Activated T-cell treated with anti-CD3 and anti-CD28 coated beads, Interleukin-2, amount 50 U/mL, for 72 hours (primary cell): ENCODE data around the gene DTX3. TPM values are rescaled to one million over a fixed set of nuclear protein-coding genes. Genes with fewer than 3 reads are reported as not detected.
"Not testable (repeated sequence)": the region's sequence is repeated elsewhere in the genome, so short reads cannot be mapped to it uniquely, and the experiment has no call there.

Source experiments
- ATAC-seq, 2 donors: fragments of 150-1000 bp; cut with Tn5 transposase; replicated peaks in 1 of 2; 2 replicates each; pipeline ENCODE4 v1.10.0; 2021; ENCODE audit warnings: moderate library complexity in 2 of 2, mild to moderate bottlenecking in 1 of 2
- DNase-seq, 2 donors: peaks; one replicate each; pipeline ENCODE4 v3.0.0; 2021 to 2022; ENCODE audit warnings: mixed read lengths in 1 of 2
- H3K27ac Mint-ChIP-seq: one replicate; pipeline ENCODE4 v1.8.0; 2022; ENCODE audit warnings: mild to moderate bottlenecking, moderate library complexity, mixed read lengths
- H3K27me3 Mint-ChIP-seq: one replicate; pipeline ENCODE4 v1.8.0; 2022; ENCODE audit warnings: low read depth, mixed read lengths
- H3K36me3 Mint-ChIP-seq, 2 donors: one replicate each; pipeline ENCODE4 v1.8.0; 2022; ENCODE audit warnings: mixed read lengths in 2 of 2, mild to moderate bottlenecking in 1 of 2; ENCODE audit not compliant: insufficient read depth in 2 of 2
- H3K4me1 Mint-ChIP-seq: one replicate; pipeline ENCODE4 v1.8.0; 2022; ENCODE audit warnings: low read depth, mixed read lengths
- H3K4me3 Mint-ChIP-seq, 2 donors: one replicate each; pipeline ENCODE4 v1.8.0; 2022; ENCODE audit warnings: mild to moderate bottlenecking in 2 of 2, mixed read lengths in 2 of 2, moderate library complexity in 2 of 2
- H3K9me3 Mint-ChIP-seq, 2 donors: one replicate each; pipeline ENCODE4 v1.8.0; 2022; ENCODE audit warnings: mixed read lengths in 2 of 2
- total RNA-seq, 2 donors: library from RNA; stranded (reverse); gene quantifications; one replicate each; pipeline ENCODE4 v1.2.3, GENCODE V29; 2022

DTX3 gene
- total RNA-seq, 2 donors from 2014 or later: 44.3 to 52.7 TPM

DNA sequence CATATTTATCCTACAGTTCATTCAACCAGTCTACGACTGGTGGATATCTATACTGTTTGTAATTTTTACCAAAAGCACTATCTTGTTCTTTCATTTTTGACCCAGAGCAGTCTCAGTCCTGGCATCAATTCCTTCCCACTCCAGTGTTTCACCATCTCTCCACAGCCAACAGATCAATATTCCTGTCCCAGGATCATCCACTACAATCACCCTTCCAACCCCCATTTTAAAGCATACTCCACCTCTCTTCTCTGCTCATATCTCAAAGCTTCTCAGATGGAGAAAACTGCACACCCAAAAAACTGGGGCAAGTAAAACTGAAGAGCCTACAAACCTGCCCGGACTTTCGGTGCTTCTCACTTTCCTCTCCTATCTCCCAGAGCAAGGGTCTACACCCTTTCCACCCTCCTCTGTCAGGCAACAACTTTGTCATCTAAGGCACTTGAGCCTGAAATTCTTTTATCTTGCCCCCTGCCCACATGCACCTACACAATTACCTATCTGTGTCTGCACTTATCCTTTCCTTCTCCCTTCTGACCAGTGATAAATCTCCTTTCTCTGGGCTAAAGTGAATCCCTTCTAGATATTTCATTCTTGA lies 17.7 kb upstream of the DTX3 start:
- DNase-seq: no peak
- Mint-ChIP-seq H3K27ac (no peak overlapping the region), H3K9me3 (no peaks in the 10 kb centered on the region), H3K4me1 (peaks cover 19% of the 10 kb centered on the region), H3K4me3 (no peak overlapping the region), H3K36me3 (no peaks in the 10 kb centered on the region), H3K27me3 (no peaks in the 10 kb centered on the region)
- ATAC-seq: no peak

DNA sequence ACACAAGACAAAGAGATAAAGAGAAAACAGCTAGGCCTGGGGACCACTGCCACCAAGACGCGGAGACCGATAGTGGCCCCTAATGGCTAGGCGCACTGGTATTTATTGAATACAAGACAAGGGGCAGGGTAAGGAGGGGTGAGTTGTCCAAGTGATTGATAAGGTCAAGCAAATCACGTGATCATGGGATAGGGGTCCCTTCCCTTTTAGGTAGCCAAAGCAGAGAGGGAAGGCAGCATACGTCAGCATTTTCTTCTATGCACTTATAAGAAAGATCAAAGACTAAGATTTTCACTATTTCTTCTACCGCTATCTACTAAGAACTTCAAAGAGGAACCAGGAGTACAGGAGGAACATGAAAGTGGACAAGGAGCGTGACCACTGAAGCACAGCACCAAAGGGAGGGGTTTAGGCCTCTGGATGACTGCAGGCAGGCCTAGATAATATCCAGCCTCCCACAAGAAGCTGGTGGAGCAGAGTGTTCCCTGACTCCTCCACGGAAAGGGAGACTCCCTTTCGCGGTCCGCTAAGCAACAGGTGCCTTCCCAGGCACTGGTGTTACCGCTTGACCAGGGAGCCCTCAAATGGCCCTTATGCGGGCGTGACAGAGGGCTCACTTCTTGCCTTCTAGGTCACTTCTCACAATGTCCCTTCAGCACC lies 15.5 kb upstream of the DTX3 start:
- not testable (repeated sequence) for H3K9me3 Mint-ChIP-seq, DNase-seq, H3K27me3 Mint-ChIP-seq, H3K4me3 Mint-ChIP-seq, ATAC-seq, H3K36me3 Mint-ChIP-seq, H3K27ac Mint-ChIP-seq
- peaks cover 21% of the 10 kb centered on the region for H3K4me1 Mint-ChIP-seq

DNA sequence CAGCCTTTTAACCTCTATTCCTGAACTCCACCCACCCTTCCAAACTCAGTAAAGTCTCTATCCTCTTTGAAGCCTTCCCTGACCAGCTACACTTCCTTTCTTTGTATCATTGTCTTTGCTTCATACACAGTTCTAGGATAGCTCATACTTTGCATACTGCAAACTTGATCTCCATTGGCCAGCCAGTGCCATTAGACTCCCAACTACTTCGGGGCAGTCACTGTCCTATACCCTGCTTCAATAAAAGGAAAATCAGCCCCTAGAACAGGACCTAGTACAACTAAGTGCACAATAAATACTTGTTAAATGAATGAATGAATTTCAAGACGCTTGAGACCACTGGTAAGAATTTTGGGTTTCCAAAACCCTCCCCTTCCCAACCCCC lies 14.2 kb upstream of the DTX3 start:
- Mint-ChIP-seq H3K27me3 (no peaks in the 10 kb centered on the region), H3K4me3 (peak overlapping the region; percentile 79 to 93), H3K27ac (peak overlapping the region; percentile 8), H3K36me3 (no peaks in the 10 kb centered on the region), H3K9me3 (no peaks in the 10 kb centered on the region), H3K4me1 (peaks cover 21% of the 10 kb centered on the region)
- DNase-seq (no peak), ATAC-seq (no peak)

DNA sequence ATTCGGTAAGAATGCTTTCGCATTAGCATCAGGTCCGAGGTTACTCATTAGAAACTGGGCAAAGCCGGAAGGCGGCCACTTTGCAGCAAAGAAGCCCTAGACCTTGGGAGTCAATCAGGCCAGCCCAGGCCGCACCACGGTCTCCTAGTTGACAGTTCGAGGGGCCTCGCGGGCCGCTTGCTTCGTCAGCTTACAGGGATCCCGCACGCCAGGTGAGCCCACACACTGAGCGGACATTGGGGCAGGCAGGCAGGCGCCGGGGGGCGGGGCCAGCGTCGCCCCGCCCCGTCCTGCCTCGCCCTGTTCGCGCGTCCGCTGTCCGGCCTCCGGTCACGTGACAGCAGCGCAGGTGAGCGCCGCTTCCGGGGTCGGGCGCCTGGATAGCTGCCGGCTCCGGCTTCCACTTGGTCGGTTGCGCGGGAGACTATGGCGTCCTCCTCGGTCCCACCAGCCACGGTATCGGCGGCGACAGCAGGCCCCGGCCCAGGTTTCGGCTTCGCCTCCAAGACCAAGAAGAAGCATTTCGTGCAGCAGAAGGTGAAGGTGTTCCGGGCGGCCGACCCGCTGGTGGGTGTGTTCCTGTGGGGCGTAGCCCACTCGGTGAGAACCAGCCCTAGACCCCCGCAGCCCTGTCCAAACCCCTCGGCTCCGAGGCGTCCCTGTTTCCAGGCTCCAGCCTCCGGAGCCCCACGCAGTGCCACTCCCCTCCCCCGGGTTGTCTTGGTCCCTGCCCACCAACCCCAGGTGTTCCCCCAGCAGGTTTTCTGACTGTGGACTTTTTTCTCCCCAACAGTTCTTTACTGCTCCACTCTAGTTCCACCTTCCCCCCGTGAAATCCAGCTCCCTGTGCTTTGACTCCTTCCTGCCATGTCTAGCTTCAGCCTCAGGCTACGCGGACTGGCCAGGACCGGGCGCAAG lies 13.5 kb upstream of the DTX3 start, which contains the start of gene PIP4K2C:
Gene PIP4K2C (plus strand): TSS at position 329 of the 918 bp plus-strand sequence. CDS start 98 bp downstream, at position 427.
- Mint-ChIP-seq H3K27me3 (no peaks in the 10 kb centered on the region), H3K4me1 (peaks cover 21% of the 10 kb centered on the region), H3K9me3 (no peaks in the 10 kb centered on the region), H3K36me3 (peaks cover 2 to 3% of the 10 kb centered on the region in 2 donors), H3K4me3 (peak within 1 kb of the TSS; percentile 79 to 93), H3K27ac (peak within 1 kb of the TSS; percentile 8)
- DNase-seq (peak; percentile 86 to 88), ATAC-seq (peak; percentile 98 to 99)

DNA sequence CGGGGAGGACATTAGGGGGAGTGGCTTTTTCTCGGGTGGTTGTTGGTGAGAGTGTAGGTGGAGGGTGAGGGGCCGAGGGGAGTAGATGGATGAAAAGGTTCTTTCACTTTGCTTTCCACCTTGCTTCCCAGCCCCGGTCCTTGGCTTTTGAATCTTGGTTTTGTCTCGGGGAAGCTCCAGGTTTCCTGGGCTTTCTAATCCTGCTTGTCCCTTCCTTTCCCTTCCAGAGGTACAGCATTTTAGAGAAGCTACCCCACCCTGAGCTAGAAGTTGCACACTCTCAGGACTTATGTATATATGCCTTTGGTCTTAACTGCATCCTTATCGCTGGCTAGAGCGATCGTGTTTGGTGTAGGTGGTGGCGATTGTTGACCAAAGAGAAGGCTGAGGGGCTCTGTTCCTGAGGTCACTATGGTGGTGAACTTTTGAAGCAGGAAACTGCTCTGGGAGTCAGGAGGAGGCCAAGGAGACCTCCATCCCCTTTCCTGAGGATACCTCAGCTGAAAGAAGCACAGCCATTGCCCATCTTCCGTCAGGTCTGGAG lies 12.8 kb upstream of the DTX3 start:
- H3K4me1 Mint-ChIP-seq: peaks cover 21% of the 10 kb centered on the region
- H3K36me3 Mint-ChIP-seq: peaks cover 2 to 3% of the 10 kb centered on the region in 2 donors
- no peak for DNase-seq
- no peak for ATAC-seq
- no peaks in the 10 kb centered on the region for H3K27me3 Mint-ChIP-seq
- H3K27ac Mint-ChIP-seq: peak overlapping the region; percentile 59
- H3K9me3 Mint-ChIP-seq: no peaks in the 10 kb centered on the region
- H3K4me3 Mint-ChIP-seq: peak overlapping the region; percentile 79 to 93

DNA sequence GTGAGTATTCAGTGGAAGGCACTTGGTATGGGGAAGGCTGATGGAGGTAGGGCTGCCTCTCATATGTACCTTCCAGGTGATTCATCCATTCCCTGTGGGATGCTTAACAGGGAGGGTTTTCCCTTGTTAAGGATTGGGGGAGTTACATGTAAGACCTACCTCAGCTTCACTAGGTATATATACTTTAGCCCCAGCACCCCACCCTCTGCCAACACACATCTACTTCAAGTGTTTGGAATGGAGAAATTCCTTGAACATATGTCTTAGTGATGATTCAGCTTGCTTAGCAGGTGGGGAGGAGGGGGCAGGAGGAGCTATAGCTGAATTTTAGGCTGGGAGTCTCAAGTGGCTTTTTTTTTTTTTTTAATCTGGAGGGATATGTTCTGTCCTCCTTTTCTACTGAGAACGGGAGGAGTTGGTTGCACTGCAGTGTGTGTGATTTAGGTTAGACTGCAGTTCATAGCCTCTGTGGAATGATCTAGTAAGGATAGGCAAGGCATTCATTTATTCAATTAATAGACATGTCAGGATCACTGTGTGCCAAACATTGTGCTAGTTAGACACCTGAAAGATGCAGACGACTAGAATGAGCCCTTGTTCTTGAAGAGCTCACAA lies 12.0 kb upstream of the DTX3 start:
- H3K4me3 Mint-ChIP-seq: peak overlapping the region; percentile 79 to 93

DNA sequence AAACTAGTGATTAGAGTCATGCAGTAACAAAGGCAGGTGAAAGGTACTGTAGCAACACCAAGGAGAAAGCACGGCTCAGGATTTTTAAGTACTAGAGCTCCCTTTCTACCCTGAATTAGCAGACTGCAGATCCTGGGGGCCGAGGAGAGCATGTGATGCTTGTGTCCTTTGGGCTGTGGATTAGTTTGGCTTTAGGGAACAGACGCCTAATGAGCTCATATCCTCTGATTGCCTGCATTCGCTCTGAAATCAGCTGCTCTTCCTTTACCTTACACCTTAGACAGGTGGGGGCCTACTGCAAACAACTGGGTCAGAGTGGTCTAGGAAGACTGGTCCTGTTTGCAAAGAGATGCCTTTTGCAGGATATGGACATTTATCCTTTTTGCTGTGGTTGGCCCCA lies 11.4 kb upstream of the DTX3 start:
- H3K27me3 Mint-ChIP-seq: no peaks in the 10 kb centered on the region
- no peak for ATAC-seq
- DNase-seq: no peak
- peaks cover 21% of the 10 kb centered on the region for H3K4me1 Mint-ChIP-seq
- H3K9me3 Mint-ChIP-seq: no peaks in the 10 kb centered on the region
- H3K36me3 Mint-ChIP-seq: peaks cover 4 to 6% of the 10 kb centered on the region in 2 donors
- H3K4me3 Mint-ChIP-seq: no peak overlapping the region
- no peak overlapping the region for H3K27ac Mint-ChIP-seq

More for the DNA sequence above, 12.0 kb upstream of the DTX3 start:
- Mint-ChIP-seq H3K27ac (peak overlapping the region; percentile 59), H3K4me1 (peaks cover 21% of the 10 kb centered on the region), H3K27me3 (no peaks in the 10 kb centered on the region), H3K9me3 (no peaks in the 10 kb centered on the region), H3K36me3 (peaks cover 4% of the 10 kb centered on the region in 2 donors)
- DNase-seq (no peak), ATAC-seq (no peak)

DNA sequence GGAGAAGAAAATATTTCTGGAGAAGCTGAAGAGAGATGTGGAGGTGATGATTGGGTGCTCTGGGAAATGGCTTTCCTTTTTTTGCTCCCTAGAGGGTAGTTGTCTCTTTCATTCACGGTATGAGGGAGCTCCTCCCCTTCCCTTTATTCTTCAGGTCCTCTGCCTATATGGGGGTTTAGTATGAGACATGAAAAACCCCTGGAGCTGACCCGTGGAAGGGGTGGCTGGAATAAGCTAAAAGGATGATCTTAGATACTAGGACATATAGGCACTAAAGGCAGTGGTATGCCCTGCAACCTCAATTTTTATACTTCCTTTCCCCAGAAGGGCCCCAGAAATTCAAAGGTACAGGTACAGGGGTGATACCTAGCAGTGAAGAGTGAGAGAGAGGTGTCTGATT lies 4.2 kb upstream of the DTX3 start:
- Mint-ChIP-seq H3K4me3 (no peak overlapping the region), H3K27ac (no peak overlapping the region), H3K36me3 (peaks cover 4 to 11% of the 10 kb centered on the region in 2 donors), H3K4me1 (peaks cover 17% of the 10 kb centered on the region), H3K9me3 (peaks cover 0 to 1% of the 10 kb centered on the region in 2 donors), H3K27me3 (no peaks in the 10 kb centered on the region)
- ATAC-seq (no peak), DNase-seq (no peak)

DNA sequence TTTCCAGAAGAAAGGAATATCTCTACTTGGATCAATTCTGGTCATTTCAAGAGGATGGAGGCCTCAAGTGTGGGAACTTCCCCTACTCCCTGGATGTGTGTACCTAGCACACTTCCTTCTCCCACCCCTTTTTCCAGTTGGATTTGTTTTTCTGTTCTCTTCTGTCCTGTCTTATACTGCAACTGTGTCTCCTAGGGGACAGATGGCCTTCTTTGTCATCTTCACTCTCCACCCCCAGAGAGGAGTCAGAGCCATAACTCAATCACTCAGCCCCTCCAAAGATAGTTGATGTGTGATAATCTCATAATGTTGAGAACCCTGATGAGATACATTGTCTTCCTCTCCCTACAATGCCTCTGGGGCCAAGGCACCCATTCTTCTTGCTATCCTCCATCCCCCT lies 2.1 kb upstream of the DTX3 start:
- ATAC-seq (no peak), DNase-seq (no peak)
- Mint-ChIP-seq H3K4me3 (no peak overlapping the region), H3K27me3 (no peaks in the 10 kb centered on the region), H3K36me3 (peaks cover 0 to 8% of the 10 kb centered on the region in 2 donors), H3K9me3 (peaks cover 0 to 1% of the 10 kb centered on the region in 2 donors), H3K27ac (no peak overlapping the region), H3K4me1 (peaks cover 23% of the 10 kb centered on the region)

DNA sequence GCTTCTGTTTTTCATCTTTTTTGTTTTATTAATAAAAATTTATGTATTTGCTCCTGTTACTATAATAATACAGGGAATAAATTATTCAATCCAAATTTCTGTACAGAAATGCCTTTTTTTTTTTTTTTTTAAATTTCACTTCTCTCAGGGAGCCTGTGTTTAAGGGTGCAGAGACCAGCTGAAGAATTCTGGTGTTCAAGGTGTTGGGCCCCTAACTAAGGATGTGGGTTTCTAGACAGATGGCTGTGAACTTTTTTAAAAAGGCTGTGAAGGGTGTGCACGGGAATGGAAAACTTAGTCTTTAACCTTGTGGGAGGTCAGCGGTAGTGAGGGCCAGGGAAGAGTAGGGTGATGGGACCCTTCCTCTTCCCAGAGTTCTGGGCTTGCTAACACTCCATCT lies 1.3 kb upstream of the DTX3 start:
- peaks cover 23% of the 10 kb centered on the region for H3K4me1 Mint-ChIP-seq
- peak overlapping the region; percentile 18 for H3K27ac Mint-ChIP-seq
- DNase-seq: no peak
- H3K9me3 Mint-ChIP-seq: peaks cover 0 to 1% of the 10 kb centered on the region in 2 donors
- ATAC-seq: no peak
- no peaks in the 10 kb centered on the region for H3K27me3 Mint-ChIP-seq
- peak overlapping the region; percentile 65 to 88 for H3K4me3 Mint-ChIP-seq
- H3K36me3 Mint-ChIP-seq: peaks cover 0 to 5% of the 10 kb centered on the region in 2 donors

DNA sequence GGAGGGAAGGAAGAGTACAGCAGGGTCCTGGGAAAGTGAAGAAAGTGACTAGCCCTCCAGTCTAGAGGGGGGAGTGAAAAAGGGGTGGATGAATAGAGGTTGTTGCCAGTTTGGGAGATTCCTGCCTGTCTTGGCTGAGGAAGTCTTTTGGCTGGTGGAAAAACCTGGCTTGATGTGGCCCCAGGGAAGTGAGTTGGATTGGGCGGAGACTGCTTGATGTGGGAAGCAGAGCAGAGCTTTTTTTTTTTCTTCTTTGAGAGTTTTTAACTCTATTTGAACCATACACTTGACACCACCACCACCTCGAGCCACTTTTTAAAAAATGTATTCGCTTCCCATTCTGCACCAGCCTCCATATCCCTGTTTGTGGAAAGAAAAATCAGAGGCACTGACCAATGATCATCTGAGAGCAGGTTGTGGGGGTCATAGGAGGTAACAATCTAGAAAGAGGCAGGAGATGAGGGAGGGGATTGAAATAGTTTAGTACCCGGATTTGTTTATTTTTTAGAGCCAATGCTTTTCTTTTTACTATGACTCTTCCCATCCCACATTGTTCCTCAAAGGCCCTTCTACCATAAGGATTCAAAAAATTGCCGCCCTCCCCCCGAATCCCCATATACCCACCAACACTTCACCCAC lies 690 bp upstream of the DTX3 start:
- DNase-seq (no peak), ATAC-seq (no peak)
- Mint-ChIP-seq H3K4me3 (peak overlapping the region; percentile 77 to 88), H3K27me3 (no peaks in the 10 kb centered on the region), H3K9me3 (peaks cover 0 to 1% of the 10 kb centered on the region in 2 donors), H3K4me1 (peaks cover 23% of the 10 kb centered on the region), H3K27ac (peak overlapping the region; percentile 52), H3K36me3 (peaks cover 0 to 5% of the 10 kb centered on the region in 2 donors)
